HEK293 (cell line): ENCODE data around the gene WWOX.

Experiments
- CTCF ChIA-PET: fragments of 350-600 bp; formaldehyde crosslinking; extraction: SDS; loops from one replicate; lab custom pipeline; 2021; ENCODE audit warnings: antibody characterized with exemption; lab: Yijun Ruan, JAX
- POLR2A ChIA-PET: fragments of 300-600 bp; formaldehyde crosslinking; extraction: SDS; loops from one replicate; lab custom pipeline; 2020; ENCODE audit warnings: antibody characterized with exemption, inconsistent platforms; lab: Yijun Ruan, JAX
- H3K27ac ChIP-seq: fragments of 200-500 bp; sonication (Bioruptor generic); 2 replicates; pipeline ENCODE4 v1.5.1; 2014; ENCODE audit warnings: low read depth, low read length, control low read depth, inconsistent platforms; ENCODE audit errors: extremely low read depth
- H3K36me3 ChIP-seq, 2 experiments: fragments of 200-500 bp in 1 of 2; sonication (Bioruptor generic) in 1 of 2; 1 replicate in 1 of 2; 2 replicates in 1 of 2; pipeline ENCODE4 v1.5.1; 2014 to 2017; ENCODE audit warnings: inconsistent platforms in 2 of 2, low read length in 2 of 2; ENCODE audit not compliant: control insufficient read depth in 2 of 2, insufficient read depth in 1 of 2
- H3K4me1 ChIP-seq: fragments of 200-500 bp; sonication (Bioruptor generic); 2 replicates; pipeline ENCODE4 v1.5.1; 2014; ENCODE audit warnings: mild to moderate bottlenecking, low read length, inconsistent platforms; ENCODE audit not compliant: control insufficient read depth, insufficient read depth
- H3K4me3 ChIP-seq: 2 replicates; pipeline ENCODE4 v1.5.1; 2011; ENCODE audit warnings: low read depth, mild to moderate bottlenecking, control low read depth, low read length, moderate library complexity
- H3K9me3 ChIP-seq: fragments of 200-500 bp; sonication (Bioruptor generic); 2 replicates; pipeline ENCODE4 v1.5.1; 2014; ENCODE audit warnings: low read depth, low read length, inconsistent platforms; ENCODE audit not compliant: control insufficient read depth, insufficient read depth
- FEZF1 ChIP-seq: fragments of 450-650 bp; formaldehyde crosslinking; IDR thresholded peaks from 2 replicates; pipeline ENCODE4 v1.5.1; 2016; ENCODE audit warnings: missing biosample characterization, missing genetic modification characterization
- GLI2 ChIP-seq: fragments of 450-650 bp; formaldehyde crosslinking; IDR thresholded peaks from 2 replicates; pipeline ENCODE4; 2017; ENCODE audit warnings: missing biosample characterization, missing genetic modification characterization, low read depth, borderline replicate concordance
- KLF7 ChIP-seq: fragments of 450-650 bp; formaldehyde crosslinking; IDR thresholded peaks from 2 replicates; pipeline ENCODE4 v1.5.1; 2016; ENCODE audit warnings: missing biosample characterization, missing genetic modification characterization, borderline replicate concordance
- KLF9 ChIP-seq: fragments of 450-650 bp; formaldehyde crosslinking; IDR thresholded peaks from 2 replicates; pipeline ENCODE4 v1.5.1; 2016; ENCODE audit warnings: missing biosample characterization, missing genetic modification characterization, low read depth
- OVOL3 ChIP-seq: fragments of 450-650 bp; formaldehyde crosslinking; IDR thresholded peaks from 2 replicates; pipeline ENCODE4 v1.5.1; 2016; ENCODE audit warnings: missing biosample characterization, missing genetic modification characterization
- RBAK ChIP-seq: fragments of 450-650 bp; formaldehyde crosslinking; IDR thresholded peaks from 2 replicates; pipeline ENCODE4 v1.5.1; 2016; ENCODE audit warnings: missing biosample characterization, missing genetic modification characterization
- REPIN1 ChIP-seq: fragments of 450-650 bp; formaldehyde crosslinking; IDR thresholded peaks from 2 replicates; pipeline ENCODE4 v1.5.1; 2017; ENCODE audit warnings: missing biosample characterization, missing genetic modification characterization, low read depth
- ZBTB17 ChIP-seq: fragments of 450-650 bp; formaldehyde crosslinking; IDR thresholded peaks from 2 replicates; pipeline ENCODE4 v1.5.1; 2016; ENCODE audit warnings: missing biosample characterization, missing genetic modification characterization
- ZNF121 ChIP-seq: fragments of 450-650 bp; formaldehyde crosslinking; IDR thresholded peaks from 2 replicates; pipeline ENCODE4 v1.5.1; 2016; ENCODE audit warnings: missing biosample characterization, missing genetic modification characterization
- ZNF184 ChIP-seq: fragments of 450-650 bp; IDR thresholded peaks from 2 replicates; pipeline ENCODE4 v1.5.1; 2018; ENCODE audit warnings: missing biosample characterization, mild to moderate bottlenecking, missing genetic modification characterization
- ZNF19 ChIP-seq: fragments of 450-650 bp; formaldehyde crosslinking; IDR thresholded peaks from 2 replicates; pipeline ENCODE4; 2016; ENCODE audit warnings: missing biosample characterization, missing genetic modification characterization, low read depth
- ZNF2 ChIP-seq: fragments of 450-650 bp; formaldehyde crosslinking; IDR thresholded peaks from 2 replicates; pipeline ENCODE4 v1.5.1; 2016; ENCODE audit warnings: missing biosample characterization, missing genetic modification characterization
- ZNF248 ChIP-seq: fragments of 450-650 bp; formaldehyde crosslinking; IDR thresholded peaks from 2 replicates; pipeline ENCODE4 v1.5.1; 2017; ENCODE audit warnings: missing biosample characterization, missing genetic modification characterization
- ZNF26 ChIP-seq: fragments of 450-650 bp; formaldehyde crosslinking; IDR thresholded peaks from 2 replicates; pipeline ENCODE4 v1.5.1; 2016; ENCODE audit warnings: missing biosample characterization, missing genetic modification characterization
- ZNF266 ChIP-seq: fragments of 450-650 bp; formaldehyde crosslinking; IDR thresholded peaks from 2 replicates; pipeline ENCODE4 v1.5.1; 2016; ENCODE audit warnings: missing biosample characterization, missing genetic modification characterization, low read depth
- ZNF391 ChIP-seq: fragments of 450-650 bp; formaldehyde crosslinking; IDR thresholded peaks from 2 replicates; pipeline ENCODE4 v1.5.1; 2016; ENCODE audit warnings: low read depth, missing biosample characterization, missing genetic modification characterization, borderline replicate concordance
- ZNF394 ChIP-seq: fragments of 450-650 bp; formaldehyde crosslinking; IDR thresholded peaks from 2 replicates; pipeline ENCODE4 v1.5.1; 2016; ENCODE audit warnings: missing biosample characterization, missing genetic modification characterization, mild to moderate bottlenecking, moderate library complexity, borderline replicate concordance
- ZNF48 ChIP-seq: fragments of 450-650 bp; formaldehyde crosslinking; IDR thresholded peaks from 2 replicates; pipeline ENCODE4 v1.5.1; 2016; ENCODE audit warnings: missing biosample characterization, missing genetic modification characterization
- ZNF514 ChIP-seq: fragments of 450-650 bp; formaldehyde crosslinking; IDR thresholded peaks from 2 replicates; pipeline ENCODE4 v1.5.1; 2016; ENCODE audit warnings: missing biosample characterization, missing genetic modification characterization
- ZNF747 ChIP-seq: fragments of 450-650 bp; formaldehyde crosslinking; IDR thresholded peaks from 2 replicates; pipeline ENCODE4 v1.5.1; 2016; ENCODE audit warnings: missing biosample characterization, missing genetic modification characterization
- ZNF785 ChIP-seq: fragments of 450-650 bp; formaldehyde crosslinking; IDR thresholded peaks from 2 replicates; pipeline ENCODE4 v1.5.1; 2016; ENCODE audit warnings: missing biosample characterization, missing genetic modification characterization
- ZNF792 ChIP-seq: fragments of 450-650 bp; formaldehyde crosslinking; IDR thresholded peaks from 2 replicates; pipeline ENCODE4 v1.5.1; 2016; ENCODE audit warnings: missing biosample characterization, missing genetic modification characterization
- ZNF830 ChIP-seq: fragments of 450-650 bp; IDR thresholded peaks from 2 replicates; pipeline ENCODE4 v1.5.0; 2018; ENCODE audit warnings: missing biosample characterization, missing genetic modification characterization, low read depth, mild to moderate bottlenecking, moderate library complexity
- ZSCAN4 ChIP-seq: fragments of 450-650 bp; formaldehyde crosslinking; IDR thresholded peaks from 2 replicates; pipeline ENCODE4 v1.5.1; 2017; ENCODE audit warnings: missing biosample characterization, missing genetic modification characterization
- TF ChIP-seq, protein P1 (sequence below): fragments of 450-650 bp; formaldehyde crosslinking; IDR thresholded peaks from 2 replicates; pipeline ENCODE4 v1.5.1; 2016; ENCODE audit warnings: missing biosample characterization, missing genetic modification characterization
- TF ChIP-seq, protein P2 (sequence below): fragments of 450-650 bp; formaldehyde crosslinking; IDR thresholded peaks from 2 replicates; pipeline ENCODE4 v1.5.1; 2016; ENCODE audit warnings: missing biosample characterization, missing genetic modification characterization

WWOX gene

GRCh38 chr16:78946556-78946955 lies 847.1 kb downstream of the WWOX start:
- ChIA-PET POLR2A (no interaction called here), CTCF (no interaction called here)
- Histone ChIP-seq H3K27ac (no peak overlapping the region), H3K36me3 (no peaks in the 10 kb centered on the region), H3K4me1 (no peaks in the 10 kb centered on the region), H3K9me3 (no peaks in the 10 kb centered on the region), H3K4me3 (no peak overlapping the region)
- TF ChIP-seq, protein P1, sequence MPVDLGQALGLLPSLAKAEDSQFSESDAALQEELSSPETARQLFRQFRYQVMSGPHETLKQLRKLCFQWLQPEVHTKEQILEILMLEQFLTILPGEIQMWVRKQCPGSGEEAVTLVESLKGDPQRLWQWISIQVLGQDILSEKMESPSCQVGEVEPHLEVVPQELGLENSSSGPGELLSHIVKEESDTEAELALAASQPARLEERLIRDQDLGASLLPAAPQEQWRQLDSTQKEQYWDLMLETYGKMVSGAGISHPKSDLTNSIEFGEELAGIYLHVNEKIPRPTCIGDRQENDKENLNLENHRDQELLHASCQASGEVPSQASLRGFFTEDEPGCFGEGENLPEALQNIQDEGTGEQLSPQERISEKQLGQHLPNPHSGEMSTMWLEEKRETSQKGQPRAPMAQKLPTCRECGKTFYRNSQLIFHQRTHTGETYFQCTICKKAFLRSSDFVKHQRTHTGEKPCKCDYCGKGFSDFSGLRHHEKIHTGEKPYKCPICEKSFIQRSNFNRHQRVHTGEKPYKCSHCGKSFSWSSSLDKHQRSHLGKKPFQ: no peak
- TF ChIP-seq, protein P2, sequence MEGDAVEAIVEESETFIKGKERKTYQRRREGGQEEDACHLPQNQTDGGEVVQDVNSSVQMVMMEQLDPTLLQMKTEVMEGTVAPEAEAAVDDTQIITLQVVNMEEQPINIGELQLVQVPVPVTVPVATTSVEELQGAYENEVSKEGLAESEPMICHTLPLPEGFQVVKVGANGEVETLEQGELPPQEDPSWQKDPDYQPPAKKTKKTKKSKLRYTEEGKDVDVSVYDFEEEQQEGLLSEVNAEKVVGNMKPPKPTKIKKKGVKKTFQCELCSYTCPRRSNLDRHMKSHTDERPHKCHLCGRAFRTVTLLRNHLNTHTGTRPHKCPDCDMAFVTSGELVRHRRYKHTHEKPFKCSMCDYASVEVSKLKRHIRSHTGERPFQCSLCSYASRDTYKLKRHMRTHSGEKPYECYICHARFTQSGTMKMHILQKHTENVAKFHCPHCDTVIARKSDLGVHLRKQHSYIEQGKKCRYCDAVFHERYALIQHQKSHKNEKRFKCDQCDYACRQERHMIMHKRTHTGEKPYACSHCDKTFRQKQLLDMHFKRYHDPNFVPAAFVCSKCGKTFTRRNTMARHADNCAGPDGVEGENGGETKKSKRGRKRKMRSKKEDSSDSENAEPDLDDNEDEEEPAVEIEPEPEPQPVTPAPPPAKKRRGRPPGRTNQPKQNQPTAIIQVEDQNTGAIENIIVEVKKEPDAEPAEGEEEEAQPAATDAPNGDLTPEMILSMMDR (tag by site-specific recombination): no peak
- TF ChIP-seq ZSCAN4 (tag by site-specific recombination) (no peak), GLI2 (tag by site-specific recombination) (no peak), OVOL3 (no peak), ZBTB17 (tag by site-specific recombination) (no peak), ZNF394 (no peak), ZNF266 (tag by site-specific recombination) (no peak), KLF7 (tag by site-specific recombination) (no peak), ZNF792 (tag by site-specific recombination) (no peak), RBAK (tag by site-specific recombination) (no peak), FEZF1 (no peak), ZNF26 (tag by site-specific recombination) (no peak)

GRCh38 chr16:78950768-78951167 lies 851.3 kb downstream of the WWOX start:
- no peaks in the 10 kb centered on the region for H3K9me3 ChIP-seq
- POLR2A ChIA-PET: no interaction called here
- TF ChIP-seq ZNF248 (tag by site-specific recombination) (no peak), KLF9 (no peak), ZNF19 (tag by site-specific recombination) (no peak), ZNF48 (tag by site-specific recombination) (no peak), ZNF391 (tag by site-specific recombination) (no peak)
- TF ChIP-seq, all 188 proteins: peak for 0
- no peak overlapping the region for H3K27ac ChIP-seq
- no peaks in the 10 kb centered on the region for H3K36me3 ChIP-seq
- CTCF ChIA-PET: no interaction called here
- H3K4me3 ChIP-seq: no peak overlapping the region
- H3K4me1 ChIP-seq: no peaks in the 10 kb centered on the region

DNA sequence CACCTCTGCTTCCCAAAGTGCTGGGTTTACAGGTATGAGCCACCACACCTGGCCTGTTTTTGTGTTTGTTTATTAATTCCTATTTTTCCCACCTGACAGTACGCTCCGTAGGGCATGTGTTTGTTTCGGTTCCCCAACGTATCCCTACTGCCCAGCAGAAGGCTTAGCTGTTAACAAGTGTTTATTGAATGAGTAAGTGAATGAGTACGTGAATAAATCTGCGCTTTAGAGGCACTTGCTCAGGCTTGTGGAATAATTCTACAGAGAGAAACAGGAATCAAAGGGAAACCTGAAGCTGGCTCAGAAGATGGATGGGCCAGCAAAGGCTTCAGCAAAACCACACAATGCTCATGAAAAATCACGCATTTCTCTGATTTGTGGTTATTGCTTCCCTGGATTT lies 853.2 kb downstream of the WWOX start:
- ChIA-PET POLR2A (no interaction called here), CTCF (no interaction called here)
- TF ChIP-seq ZNF514 (tag by site-specific recombination) (no peak), ZNF184 (no peak), ZNF747 (tag by site-specific recombination) (no peak), REPIN1 (tag by site-specific recombination) (no peak), ZNF830 (tag by site-specific recombination) (no peak), ZNF121 (tag by site-specific recombination) (no peak), ZNF2 (tag by site-specific recombination) (no peak), ZNF785 (no peak)
- TF ChIP-seq, all 188 proteins: peak for 0
- no peak overlapping the region for H3K4me3 ChIP-seq
- H3K4me1 ChIP-seq: no peaks in the 10 kb centered on the region
- H3K36me3 ChIP-seq: no peaks in the 10 kb centered on the region
- no peak overlapping the region for H3K27ac ChIP-seq
- H3K9me3 ChIP-seq: no peaks in the 10 kb centered on the region
